Cerebellar nuclear complex (tissue), 1 donor: Measurements from ENCODE around the gene OR6X1.
"Not testable (repeated sequence)": the region's sequence is repeated elsewhere in the genome, so short reads cannot be mapped to it uniquely, and the experiment has no call there.

Experiments used
- DNase-seq, 2 experiments: peaks; one replicate each; lab custom pipeline; 2025; lab: John Stamatoyannopoulos, UW

OR6X1 gene

GRCh38 chr11:123753110-123753509 is 1.2 kb downstream of the OR6X1 start:
- DNase-seq: no peak

- no peak for DNase-seq
Observed at GRCh38 chr11:123751781-123752180, 2.5 kb downstream of the OR6X1 start.

- DNase-seq: not testable (repeated sequence)
Observed at GRCh38 chr11:123748349-123748748, 6.0 kb downstream of the OR6X1 start.

- DNase-seq: no peak
Observed at GRCh38 chr11:123745764-123746451, 8.4 kb downstream of the OR6X1 start.

- no peak for DNase-seq
Observed at GRCh38 chr11:123742724-123743120, 11.6 kb downstream of the OR6X1 start.

- DNase-seq: peak in 1 of 2 experiments; percentile 8
Observed at GRCh38 chr11:123742031-123742723, 12.1 kb downstream of the OR6X1 start.

- peak; percentile 54 to 82 for DNase-seq
Observed at GRCh38 chr11:123741159-123742030, 12.9 kb downstream of the OR6X1 start, which contains the start of gene ZNF202. Gene ZNF202 (minus strand): TSS chr11:123741660. CDS start chr11:123730888, 10,772 bp downstream.

GRCh38 chr11:123740787-123741158 is 13.5 kb downstream of the OR6X1 start:
- no peak for DNase-seq

- DNase-seq: no peak
Observed at GRCh38 chr11:123738374-123738773, 15.9 kb downstream of the OR6X1 start.

- no peak for DNase-seq
Observed at GRCh38 chr11:123736769-123737168, 17.5 kb downstream of the OR6X1 start.

GRCh38 chr11:123729602-123730001 is 24.7 kb downstream of the OR6X1 start:
- no peak for DNase-seq

GRCh38 chr11:123725995-123726655 is 28.2 kb downstream of the OR6X1 start:
- DNase-seq: no peak

GRCh38 chr11:123719452-123719851 is 34.9 kb downstream of the OR6X1 start:
- no peak for DNase-seq

GRCh38 chr11:123718469-123718868 is 35.8 kb downstream of the OR6X1 start:
- DNase-seq: no peak

GRCh38 chr11:123718063-123718462 is 36.3 kb downstream of the OR6X1 start:
- DNase-seq: no peak

- not testable (repeated sequence) for DNase-seq
Observed at GRCh38 chr11:123712627-123713026, 41.7 kb downstream of the OR6X1 start.

- DNase-seq: peak in 1 of 2 experiments; percentile 56
Observed at GRCh38 chr11:123707606-123708205, 46.6 kb downstream of the OR6X1 start.

- no peak for DNase-seq
Observed at GRCh38 chr11:123707206-123707605, 47.1 kb downstream of the OR6X1 start.

GRCh38 chr11:123704341-123704740 is 50.0 kb downstream of the OR6X1 start:
- no peak for DNase-seq
